Measurements from ENCODE around the gene TXNDC12.

Gene TXNDC12

DNA sequence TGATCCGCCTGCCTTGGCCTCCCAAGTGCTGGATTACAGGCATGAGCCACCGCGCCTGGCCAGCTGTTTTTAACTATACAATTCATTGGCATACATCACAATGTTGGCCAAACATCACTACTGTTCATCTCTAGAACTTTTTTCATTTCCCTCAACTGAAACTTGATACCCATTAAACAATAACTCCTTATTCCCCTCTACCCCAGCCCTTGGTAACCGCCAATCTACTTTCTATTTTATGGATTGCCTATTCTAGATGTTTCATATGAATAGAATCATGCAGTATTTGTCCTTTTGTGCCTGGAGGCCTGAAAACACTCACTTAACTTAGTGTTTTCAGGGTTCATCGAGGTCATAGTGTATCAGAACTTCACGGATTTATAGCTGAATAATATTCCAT is 17.3 kb upstream of the TXNDC12 start:
- DNase-seq (ENCODE audit: low read depth), result no peak

DNA sequence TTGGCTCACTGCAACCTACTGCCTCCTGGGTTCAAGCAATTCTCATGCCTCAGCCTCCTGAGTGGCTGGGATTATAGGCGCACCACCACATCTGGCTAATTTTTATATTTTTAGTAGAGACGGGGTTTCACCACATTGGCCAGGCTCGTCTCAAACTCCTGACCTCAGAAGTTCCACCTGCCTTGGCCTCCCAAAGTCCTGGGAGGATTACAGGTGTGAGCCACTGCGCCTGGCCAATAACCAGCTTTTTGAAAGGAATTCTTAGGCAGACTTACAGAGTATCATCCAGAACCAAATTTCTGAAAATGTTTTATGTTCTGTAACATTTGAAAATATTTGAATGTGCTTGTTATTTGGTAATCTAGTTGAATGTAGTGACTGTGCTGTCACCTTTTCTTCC is 15.7 kb upstream of the TXNDC12 start:
- DNase-seq (ENCODE audit: low read depth), result no peak
- TF ChIP-seq, protein P1, sequence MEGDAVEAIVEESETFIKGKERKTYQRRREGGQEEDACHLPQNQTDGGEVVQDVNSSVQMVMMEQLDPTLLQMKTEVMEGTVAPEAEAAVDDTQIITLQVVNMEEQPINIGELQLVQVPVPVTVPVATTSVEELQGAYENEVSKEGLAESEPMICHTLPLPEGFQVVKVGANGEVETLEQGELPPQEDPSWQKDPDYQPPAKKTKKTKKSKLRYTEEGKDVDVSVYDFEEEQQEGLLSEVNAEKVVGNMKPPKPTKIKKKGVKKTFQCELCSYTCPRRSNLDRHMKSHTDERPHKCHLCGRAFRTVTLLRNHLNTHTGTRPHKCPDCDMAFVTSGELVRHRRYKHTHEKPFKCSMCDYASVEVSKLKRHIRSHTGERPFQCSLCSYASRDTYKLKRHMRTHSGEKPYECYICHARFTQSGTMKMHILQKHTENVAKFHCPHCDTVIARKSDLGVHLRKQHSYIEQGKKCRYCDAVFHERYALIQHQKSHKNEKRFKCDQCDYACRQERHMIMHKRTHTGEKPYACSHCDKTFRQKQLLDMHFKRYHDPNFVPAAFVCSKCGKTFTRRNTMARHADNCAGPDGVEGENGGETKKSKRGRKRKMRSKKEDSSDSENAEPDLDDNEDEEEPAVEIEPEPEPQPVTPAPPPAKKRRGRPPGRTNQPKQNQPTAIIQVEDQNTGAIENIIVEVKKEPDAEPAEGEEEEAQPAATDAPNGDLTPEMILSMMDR (IDR thresholded peaks at IDR 0.05; ENCODE audit: low read depth, low read length, missing control alignments), result no peak
- no peak overlapping the region for H3K4me3 ChIP-seq (ENCODE audit: low read depth, low read length)

More for the DNA sequence above, 17.3 kb upstream of the TXNDC12 start:
- TF ChIP-seq, protein P1 (IDR thresholded peaks at IDR 0.05; ENCODE audit: low read depth, low read length, missing control alignments), result no peak
- no peak overlapping the region for H3K4me3 ChIP-seq (ENCODE audit: low read depth, low read length)

DNA sequence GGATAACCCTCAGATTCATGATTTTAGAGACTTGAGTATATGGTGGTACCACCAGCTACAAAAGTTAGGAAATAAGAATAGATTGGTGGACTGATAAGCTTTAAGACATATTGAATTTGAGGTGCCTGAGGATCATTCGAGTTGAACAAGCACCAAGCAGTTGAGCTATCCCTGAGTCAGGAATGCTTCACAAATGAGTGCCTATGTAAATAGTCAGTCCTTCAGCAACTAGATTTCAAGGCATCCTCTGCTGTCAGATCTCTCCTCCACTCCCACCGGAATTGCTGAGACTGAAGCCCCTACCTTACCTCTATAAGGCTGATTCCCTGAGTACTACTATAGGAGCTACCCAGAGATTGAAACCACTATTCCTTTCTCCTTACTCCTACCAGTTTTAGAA is 8.2 kb upstream of the TXNDC12 start:
- no peak overlapping the region for H3K4me3 ChIP-seq (ENCODE audit: low read depth, low read length)
- TF ChIP-seq, protein P1 (IDR thresholded peaks at IDR 0.05; ENCODE audit: low read depth, low read length, missing control alignments), result no peak

DNA sequence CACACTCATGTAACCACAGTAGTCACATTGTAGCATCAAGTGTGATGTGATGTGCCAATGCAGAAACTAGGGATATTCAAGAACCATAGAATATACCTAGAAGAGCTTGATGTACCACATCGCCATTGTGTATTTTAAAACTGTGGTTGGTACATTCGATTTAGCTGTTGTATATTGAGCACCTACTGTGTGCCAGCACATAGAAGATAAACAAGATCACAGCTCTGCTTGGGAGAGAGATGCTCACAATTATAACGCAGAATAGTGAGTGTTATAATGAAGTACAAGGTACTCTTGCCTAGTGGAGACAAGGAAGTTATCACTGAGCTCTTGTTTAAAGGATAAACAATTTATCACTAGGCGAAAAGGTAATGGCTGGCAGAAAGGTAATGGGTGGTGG is 5.8 kb upstream of the TXNDC12 start:
- H3K4me3 ChIP-seq (ENCODE audit: low read depth, low read length), result no peak overlapping the region
- no peak for DNase-seq (ENCODE audit: low read depth)
- TF ChIP-seq, protein P1 (IDR thresholded peaks at IDR 0.05; ENCODE audit: low read depth, low read length, missing control alignments), result no peak

More for the DNA sequence above, 8.2 kb upstream of the TXNDC12 start:
- no peak for DNase-seq (ENCODE audit: low read depth)

DNA sequence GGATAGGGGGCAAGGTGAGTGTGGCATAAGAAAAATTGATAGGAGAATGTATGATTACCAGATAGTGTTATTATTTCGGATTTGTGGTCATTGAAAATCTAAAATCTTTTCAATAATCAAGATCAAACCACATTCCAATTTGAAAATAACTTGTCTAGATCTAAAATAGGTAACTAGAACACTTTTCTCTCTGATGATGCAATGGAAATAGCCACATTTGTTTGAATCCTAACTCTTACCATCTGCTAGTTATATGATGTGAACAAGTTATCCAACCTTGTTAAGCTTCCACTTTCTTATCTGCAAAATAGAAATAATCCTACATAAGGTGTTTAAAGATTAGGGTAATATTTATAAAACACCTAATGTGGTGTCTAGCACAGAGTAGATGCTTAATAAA is 4.9 kb upstream of the TXNDC12 start:
- H3K4me3 ChIP-seq (ENCODE audit: low read depth, low read length), result no peak overlapping the region
- DNase-seq (ENCODE audit: low read depth), result no peak
- TF ChIP-seq, protein P1 (IDR thresholded peaks at IDR 0.05; ENCODE audit: low read depth, low read length, missing control alignments), result no peak

DNA sequence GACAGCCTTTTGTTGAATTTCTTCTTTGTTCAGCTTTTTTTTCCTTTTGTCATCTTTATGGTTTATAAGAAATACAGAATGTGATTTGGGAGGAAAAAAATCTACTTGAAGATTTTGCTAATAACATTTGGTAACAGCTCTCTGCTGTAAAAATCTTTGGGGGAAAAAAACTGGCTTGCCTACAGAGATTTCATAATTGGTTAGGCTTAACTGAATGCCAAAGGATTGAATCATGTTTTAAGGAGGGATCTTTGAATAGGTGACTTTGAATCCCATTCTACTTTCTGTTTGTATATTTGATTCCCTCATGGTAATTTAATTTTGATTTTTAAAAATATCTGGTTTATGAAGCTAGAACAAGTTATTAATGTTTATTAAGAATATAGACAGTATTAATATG is 4.3 kb upstream of the TXNDC12 start:
- TF ChIP-seq, protein P1 (IDR thresholded peaks at IDR 0.05; ENCODE audit: low read depth, low read length, missing control alignments), result no peak
- DNase-seq (ENCODE audit: low read depth), result no peak
- H3K4me3 ChIP-seq (ENCODE audit: low read depth, low read length), result no peak overlapping the region

DNA sequence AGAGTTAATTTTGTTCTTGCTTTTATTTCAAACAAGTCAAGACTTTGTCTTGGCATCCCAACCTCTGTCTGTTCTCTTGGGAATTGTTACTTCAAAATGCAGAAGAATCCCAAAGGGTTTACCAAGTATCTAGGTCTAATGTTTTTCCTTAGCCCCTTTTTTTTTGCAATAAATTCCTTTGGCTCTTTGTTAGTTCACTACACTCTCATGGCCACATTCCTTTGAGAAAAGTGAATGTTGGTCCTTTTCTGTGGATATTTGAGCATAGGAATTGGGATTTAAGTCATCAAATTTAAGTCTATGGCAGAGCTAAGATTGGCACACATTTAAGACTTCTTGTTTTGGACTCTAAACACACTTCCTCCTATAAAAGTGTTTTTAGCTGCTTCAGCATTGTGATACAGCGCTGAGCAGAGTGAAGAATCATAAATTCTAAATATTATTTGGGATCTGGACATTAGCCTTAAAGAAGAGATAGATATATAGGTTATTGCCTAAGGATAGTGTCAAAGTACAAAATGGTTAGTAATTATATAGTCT is 3.0 kb upstream of the TXNDC12 start:
- H3K4me3 ChIP-seq (ENCODE audit: low read depth, low read length), result no peak overlapping the region
- TF ChIP-seq, protein P1 (IDR thresholded peaks at IDR 0.05; ENCODE audit: low read depth, low read length, missing control alignments), result no peak
- no peak for DNase-seq (ENCODE audit: low read depth)
